ENCODE results near the gene LYSET.

GRCh38 chr14:93160353-93160801 lies 24.7 kb upstream of the LYSET start:
- TF ChIP-seq CTCF (IDR thresholded peaks at IDR 0.05) (no peak), POLR2A (IDR thresholded peaks at IDR 0.05) (no peak)
